ENCODE results near the gene WDR86.

DNA sequence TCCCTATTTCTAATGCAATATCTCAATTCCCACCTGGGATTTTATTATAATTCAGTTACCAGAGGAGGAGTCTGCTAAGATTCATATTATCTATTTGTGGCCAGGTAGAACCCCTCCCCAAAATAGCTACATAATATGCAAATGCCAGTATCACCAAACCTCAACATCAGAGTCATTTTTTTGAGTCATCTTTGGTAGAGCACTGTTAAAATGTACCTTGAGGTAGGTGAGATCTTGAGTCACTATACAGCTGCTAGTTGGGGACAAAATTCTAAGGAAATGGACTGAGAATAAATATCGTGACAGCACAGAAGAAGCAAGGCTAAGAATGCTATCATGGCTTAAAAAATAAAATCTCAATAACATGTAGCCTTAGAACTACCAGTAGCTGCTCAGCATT is 34.8 kb upstream of the WDR86 start:
- no peak for TF ChIP-seq POLR2A (IDR thresholded peaks at IDR 0.05)
- TF ChIP-seq, protein P1, sequence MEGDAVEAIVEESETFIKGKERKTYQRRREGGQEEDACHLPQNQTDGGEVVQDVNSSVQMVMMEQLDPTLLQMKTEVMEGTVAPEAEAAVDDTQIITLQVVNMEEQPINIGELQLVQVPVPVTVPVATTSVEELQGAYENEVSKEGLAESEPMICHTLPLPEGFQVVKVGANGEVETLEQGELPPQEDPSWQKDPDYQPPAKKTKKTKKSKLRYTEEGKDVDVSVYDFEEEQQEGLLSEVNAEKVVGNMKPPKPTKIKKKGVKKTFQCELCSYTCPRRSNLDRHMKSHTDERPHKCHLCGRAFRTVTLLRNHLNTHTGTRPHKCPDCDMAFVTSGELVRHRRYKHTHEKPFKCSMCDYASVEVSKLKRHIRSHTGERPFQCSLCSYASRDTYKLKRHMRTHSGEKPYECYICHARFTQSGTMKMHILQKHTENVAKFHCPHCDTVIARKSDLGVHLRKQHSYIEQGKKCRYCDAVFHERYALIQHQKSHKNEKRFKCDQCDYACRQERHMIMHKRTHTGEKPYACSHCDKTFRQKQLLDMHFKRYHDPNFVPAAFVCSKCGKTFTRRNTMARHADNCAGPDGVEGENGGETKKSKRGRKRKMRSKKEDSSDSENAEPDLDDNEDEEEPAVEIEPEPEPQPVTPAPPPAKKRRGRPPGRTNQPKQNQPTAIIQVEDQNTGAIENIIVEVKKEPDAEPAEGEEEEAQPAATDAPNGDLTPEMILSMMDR (IDR thresholded peaks at IDR 0.05): no peak
